B cell (primary cell): ENCODE measurements around the gene TMEM86B. TPM values are rescaled to one million over a fixed set of nuclear protein-coding genes. Genes with fewer than 3 reads are reported as not detected.

Experiments used
- ATAC-seq: fragments of 200-7000 bp; cut with Tn5 transposase; one replicate; pipeline ENCODE4 v1.10.0; 2021; ENCODE audit warnings: low read depth, mild to moderate bottlenecking, moderate number of reproducible peaks, moderate library complexity
- CTCF ChIA-PET: fragments of 350-600 bp; sonication (Branson Sonifier 250); formaldehyde crosslinking; loops from one replicate; lab custom pipeline; 2021; ENCODE audit warnings: antibody characterized with exemption, inconsistent platforms; lab: Charles Lee
- POLR2A ChIA-PET: fragments of 350-600 bp; sonication (Branson Sonifier 250); formaldehyde crosslinking; loops from one replicate; lab custom pipeline; 2021; ENCODE audit warnings: antibody characterized with exemption; lab: Charles Lee
- DNase-seq: peaks from one replicate; pipeline ENCODE4 v3.0.0; 2013
- H2AFZ ChIP-seq: 2 replicates; pipeline ENCODE4 v1.6.1; 2012; ENCODE audit warnings: mild to moderate bottlenecking, low read depth, low read length; ENCODE audit not compliant: insufficient read depth, poor library complexity, severe bottlenecking
- H3K27ac ChIP-seq, 2 donors: 1 replicate in 1 of 2; 2 replicates in 1 of 2; pipeline ENCODE4 v1.5.1; 2012 to 2013; ENCODE audit warnings: low read length in 2 of 2, mild to moderate bottlenecking in 2 of 2, moderate library complexity in 1 of 2
- H3K27me3 ChIP-seq, 4 experiments: fragments of 200-600 bp in 1 of 4; sonication (generic) in 1 of 4; replicated peaks in 1 of 4; 1 replicate in 2 of 4; 2 replicates in 2 of 4; pipeline versions ENCODE4 v1.6.1 to v1.7.0; 2013 to 2016; ENCODE audit warnings: low read length in 3 of 4, mild to moderate bottlenecking in 2 of 4, mixed read lengths in 1 of 4, moderate library complexity in 1 of 4; ENCODE audit not compliant: insufficient read depth in 4 of 4, control insufficient read depth in 3 of 4; ENCODE audit errors: control extremely low read depth in 1 of 4
- H3K36me3 ChIP-seq, 2 experiments: replicated peaks in 1 of 2; 1 replicate in 1 of 2; 2 replicates in 1 of 2; pipeline versions ENCODE4 v1.6.1 to v1.7.1; 2013; ENCODE audit warnings: low read length in 1 of 2; ENCODE audit not compliant: insufficient read depth in 2 of 2, control insufficient read depth in 1 of 2; ENCODE audit errors: control extremely low read depth in 1 of 2, extremely low read depth in 1 of 2
- H3K4me1 ChIP-seq, 2 donors: fragments of 200-600 bp in 1 of 2; sonication (generic) in 1 of 2; 1 replicate in 1 of 2; 2 replicates in 1 of 2; pipeline versions ENCODE4 v1.5.1 to v1.6.1; 2013 to 2017; ENCODE audit warnings: low read length in 2 of 2; ENCODE audit not compliant: control insufficient read depth in 2 of 2, insufficient read depth in 2 of 2
- H3K4me2 ChIP-seq: replicated peaks from 2 replicates; pipeline ENCODE3; 2012; ENCODE audit warnings: mild to moderate bottlenecking, low read depth, low read length; ENCODE audit not compliant: poor library complexity, severe bottlenecking
- H3K4me3 ChIP-seq, 5 experiments: fragments of 200-600 bp in 1 of 5; sonication (generic) in 1 of 5; 1 replicate in 3 of 5; 2 replicates in 2 of 5; pipeline versions ENCODE4 v1.5.1 to v1.7.0; 2011 to 2016; ENCODE audit warnings: low read length in 4 of 5, mild to moderate bottlenecking in 4 of 5, low read depth in 2 of 5, control low read depth in 1 of 5, moderate library complexity in 1 of 5; ENCODE audit not compliant: insufficient read depth in 1 of 5; ENCODE audit errors: control extremely low read depth in 1 of 5, extremely low read depth in 1 of 5
- H3K79me2 ChIP-seq: fragments of 200-600 bp; sonication (generic); one replicate; pipeline ENCODE4 v1.6.0; 2016; ENCODE audit warnings: low read length; ENCODE audit not compliant: control insufficient read depth, insufficient read depth
- H3K9ac ChIP-seq: fragments of 200-600 bp; sonication (generic); 2 replicates; pipeline ENCODE4 v1.6.1; 2017; ENCODE audit warnings: mild to moderate bottlenecking, low read length, moderate library complexity
- H3K9me3 ChIP-seq, 3 donors: one replicate each; pipeline versions ENCODE4 v1.6.1 to v1.7.1; 2013; ENCODE audit warnings: low read length in 2 of 3; ENCODE audit not compliant: control insufficient read depth in 2 of 3, insufficient read depth in 1 of 3; ENCODE audit errors: control extremely low read depth in 1 of 3
- H4K20me1 ChIP-seq: 2 replicates; pipeline ENCODE4 v1.6.0; 2012; ENCODE audit warnings: mild to moderate bottlenecking, low read length; ENCODE audit not compliant: insufficient read depth, control insufficient read depth, poor library complexity, severe bottlenecking
- H3K27ac Mint-ChIP-seq: one replicate; pipeline ENCODE4 v1.8.0; 2021; ENCODE audit warnings: mixed read lengths
- H3K27me3 Mint-ChIP-seq: one replicate; pipeline ENCODE4 v1.8.0; 2021; ENCODE audit warnings: mixed read lengths
- H3K4me1 Mint-ChIP-seq: one replicate; pipeline ENCODE4 v1.8.0; 2021; ENCODE audit warnings: mixed read lengths
- H3K4me3 Mint-ChIP-seq: one replicate; pipeline ENCODE4 v1.8.0; 2021; ENCODE audit warnings: mixed read lengths
- H3K9me3 Mint-ChIP-seq: one replicate; pipeline ENCODE4 v1.8.0; 2022; ENCODE audit warnings: mixed read lengths; ENCODE audit not compliant: insufficient read depth
- CTCF ChIP-seq: fragments of 200-600 bp; IDR thresholded peaks from one replicate; pipeline ENCODE4 v1.8.0; 2022; ENCODE audit warnings: antibody characterized with exemption, mild to moderate bottlenecking
- EZH2 ChIP-seq: IDR thresholded peaks from 2 replicates; pipeline ENCODE4 v1.6.1; 2012; ENCODE audit warnings: borderline replicate concordance, low read depth, mild to moderate bottlenecking, moderate library complexity, low read length; ENCODE audit not compliant: insufficient read depth, poor library complexity, severe bottlenecking
- WGBS: methylation state at CpG from one replicate; pipeline ENCODE4 v1.1.5; 2013; ENCODE audit warnings: missing lambda C conversion rate; ENCODE audit not compliant: insufficient coverage; 5-methylcytosine and 5-hydroxymethylcytosine counted together
- intact Hi-C: fragments of 100-400 bp; cut with micrococcal nuclease; formaldehyde crosslinking; loops from one replicate; pipeline ENCODE4 v1.10.0; 2022
- polyA plus RNA-seq: library from polyadenylated mRNA; depleted of rRNA; stranded (reverse); fragments of >200 nt; gene quantifications from 2 replicates; pipeline ENCODE4 v1.2.3, GENCODE V29; 2012
- total RNA-seq, 2 donors: library from RNA; stranded (reverse); fragments of 120-200 nt in 1 of 2; gene quantifications; 1 replicate in 1 of 2; 2 replicates in 1 of 2; pipeline versions ENCODE4 v1.2.3 to v1.2.4, GENCODE V29; 2013 to 2022

Gene TMEM86B
- total and polyA plus RNA-seq, 2 donors (not counting 1 experiment from before 2014, with no cell fraction given): 13.6 to 20.7 TPM

GRCh38 chr19:55270172-55270942 is 41.8 kb upstream of the TMEM86B start:
- H3K4me1 Mint-ChIP-seq: peaks cover 14% of the 10 kb centered on the region
- peaks cover 8 to 9% of the 10 kb centered on the region in 2 donors for H3K4me1 ChIP-seq
- WGBS: 97% methylated on average over 21 of the region's 25 CpGs
- peaks cover 16% of the 10 kb centered on the region for H4K20me1 ChIP-seq
- intact Hi-C loops: no loop called here
- CTCF ChIA-PET: no interaction called here
- no peak overlapping the region for H3K9ac ChIP-seq
- H2AFZ ChIP-seq: no peak overlapping the region
- no peak overlapping the region for H3K4me2 ChIP-seq
- DNase-seq: no peak
- H3K4me3 Mint-ChIP-seq: no peak overlapping the region
- peaks cover 67% of the 10 kb centered on the region for H3K79me2 ChIP-seq
- no peak overlapping the region for H3K27ac ChIP-seq
- no peak for ATAC-seq
- POLR2A ChIA-PET: no interaction called here
- H3K4me3 ChIP-seq: no peak overlapping the region
- TF ChIP-seq CTCF (no peak), EZH2 (no peak)
- H3K9me3 ChIP-seq: no peaks in the 10 kb centered on the region
- H3K27me3 ChIP-seq: no peaks in the 10 kb centered on the region
- H3K9me3 Mint-ChIP-seq: no peaks in the 10 kb centered on the region
- H3K36me3 ChIP-seq: peaks cover 0 to 17% of the 10 kb centered on the region in 2 experiments
- H3K27me3 Mint-ChIP-seq: no peaks in the 10 kb centered on the region
- no peak overlapping the region for H3K27ac Mint-ChIP-seq

- Histone ChIP-seq H3K27me3 (no peaks in the 10 kb centered on the region), H3K9ac (no peak overlapping the region), H3K4me3 (no peak overlapping the region), H4K20me1 (peaks cover 7% of the 10 kb centered on the region), H3K36me3 (peaks cover 0 to 13% of the 10 kb centered on the region in 2 experiments), H2AFZ (no peak overlapping the region), H3K9me3 (no peaks in the 10 kb centered on the region), H3K4me1 (no peaks in the 10 kb centered on the region), H3K27ac (no peak overlapping the region), H3K79me2 (peaks cover 61% of the 10 kb centered on the region), H3K4me2 (no peak overlapping the region)
- Mint-ChIP-seq H3K27ac (no peak overlapping the region), H3K27me3 (no peaks in the 10 kb centered on the region), H3K4me3 (no peak overlapping the region), H3K4me1 (peaks cover 5% of the 10 kb centered on the region), H3K9me3 (no peaks in the 10 kb centered on the region)
- 99% methylated on average over 8 of the region's 8 CpGs for WGBS
- CTCF ChIA-PET: no interaction called here
- intact Hi-C loops: no loop called here
- DNase-seq: no peak
- no peak for ATAC-seq
- POLR2A ChIA-PET: no interaction called here
- TF ChIP-seq EZH2: no peak
- TF ChIP-seq CTCF: no peak
Observed at GRCh38 chr19:55269299-55269698, 40.7 kb upstream of the TMEM86B start.
